Central memory CD8-positive, alpha-beta T cell (primary cell): ENCODE results near the gene C6orf52.
"Not testable (repeated sequence)": the region's sequence is repeated elsewhere in the genome, so short reads cannot be mapped to it uniquely, and the experiment has no call there.

Experiments
- ATAC-seq: fragments of 150-1000 bp; cut with Tn5 transposase; replicated peaks from 2 replicates; pipeline ENCODE4 v1.10.0; 2022; ENCODE audit warnings: mild to moderate bottlenecking, moderate FRiP score, moderate number of reproducible peaks; ENCODE audit not compliant: poor library complexity, severe bottlenecking; ENCODE audit errors: extremely low read depth
- DNase-seq, 2 donors: peaks; one replicate each; pipeline ENCODE4 v3.0.0; 2021; ENCODE audit warnings: low spot score in 2 of 2
- H3K27ac Mint-ChIP-seq: one replicate; pipeline ENCODE4 v1.8.0; 2022; ENCODE audit warnings: low read depth, mild to moderate bottlenecking, moderate library complexity, mixed read lengths
- H3K27me3 Mint-ChIP-seq: one replicate; pipeline ENCODE4 v1.8.0; 2022; ENCODE audit warnings: mixed read lengths
- H3K36me3 Mint-ChIP-seq: one replicate; pipeline ENCODE4 v1.8.0; 2022; ENCODE audit warnings: mild to moderate bottlenecking, moderate library complexity, mixed read lengths; ENCODE audit not compliant: insufficient read depth
- H3K4me1 Mint-ChIP-seq: one replicate; pipeline ENCODE4 v1.8.0; 2022; ENCODE audit warnings: mixed read lengths
- H3K4me3 Mint-ChIP-seq: one replicate; pipeline ENCODE4 v1.8.0; 2022; ENCODE audit warnings: mild to moderate bottlenecking, moderate library complexity, mixed read lengths
- H3K9me3 Mint-ChIP-seq: one replicate; pipeline ENCODE4 v1.8.0; 2022; ENCODE audit warnings: mixed read lengths

C6orf52 gene

DNA sequence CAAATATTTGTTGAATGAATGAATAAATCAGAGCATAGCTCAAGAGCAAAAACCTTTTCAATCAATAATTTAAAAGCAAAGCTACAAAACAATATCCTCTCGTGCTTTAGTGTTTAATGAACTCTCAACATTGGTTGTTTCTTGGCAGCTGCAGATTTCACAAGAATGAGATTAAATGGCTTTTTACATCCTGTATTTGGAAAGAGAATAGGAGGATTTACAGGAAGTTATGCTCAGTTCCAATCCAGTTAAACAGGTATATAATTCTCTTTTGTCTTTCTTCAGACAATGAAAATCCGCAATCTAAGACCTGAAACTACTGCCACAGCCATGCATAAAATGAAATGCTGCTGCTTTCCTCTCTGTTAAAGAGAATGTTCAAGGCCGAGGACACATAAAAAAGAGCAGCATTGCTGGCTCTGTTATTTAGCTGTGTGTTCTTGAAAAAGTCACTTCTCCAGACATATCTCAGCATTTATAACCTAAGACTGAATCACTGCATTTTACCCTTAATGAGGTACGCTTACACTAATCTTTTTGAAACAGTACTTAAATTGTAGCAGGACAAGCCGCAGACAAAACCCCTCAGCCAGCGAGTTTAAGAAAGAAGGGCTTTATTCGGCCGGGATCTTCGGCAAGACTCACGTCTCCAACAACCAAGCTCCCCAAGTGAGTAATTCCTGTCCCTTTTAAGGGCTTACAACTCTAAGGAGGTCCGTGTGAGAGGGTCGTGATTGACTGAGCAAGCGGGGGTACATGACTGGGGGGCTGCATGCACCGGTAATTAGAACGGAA lies 3.6 kb downstream of the C6orf52 start:
- DNase-seq (no peak), ATAC-seq (no peak)
- Mint-ChIP-seq H3K36me3 (peaks cover 13% of the 10 kb centered on the region), H3K27ac (no peak overlapping the region), H3K9me3 (no peaks in the 10 kb centered on the region), H3K4me1 (peaks cover 18% of the 10 kb centered on the region), H3K27me3 (peaks cover 11% of the 10 kb centered on the region), H3K4me3 (no peak overlapping the region)

DNA sequence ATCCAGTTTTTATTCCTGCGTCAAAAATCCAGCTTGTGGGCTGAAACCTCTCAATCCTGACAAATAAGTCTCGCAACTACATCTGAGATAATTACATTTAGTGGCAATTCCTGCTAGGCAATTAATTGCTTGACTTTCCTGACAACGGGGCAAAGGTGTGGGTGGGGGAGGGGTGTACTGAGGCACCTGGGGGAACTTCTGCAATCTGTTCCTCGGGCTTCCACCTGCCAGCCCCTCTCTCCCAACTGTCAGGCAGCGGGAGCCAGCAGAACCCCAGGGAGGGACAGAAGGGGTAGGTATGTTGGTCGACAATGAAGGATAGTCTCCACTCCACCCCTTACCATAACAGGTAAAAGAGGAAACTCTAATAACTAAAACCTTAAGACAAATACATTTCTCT lies 6.8 kb downstream of the C6orf52 start:
- no peaks in the 10 kb centered on the region for H3K9me3 Mint-ChIP-seq
- H3K4me3 Mint-ChIP-seq, result no peak overlapping the region
- peaks cover 28% of the 10 kb centered on the region for H3K27me3 Mint-ChIP-seq
- no peak overlapping the region for H3K27ac Mint-ChIP-seq
- ATAC-seq, result no peak
- no peaks in the 10 kb centered on the region for H3K36me3 Mint-ChIP-seq
- DNase-seq, result no peak
- peaks cover 6% of the 10 kb centered on the region for H3K4me1 Mint-ChIP-seq

DNA sequence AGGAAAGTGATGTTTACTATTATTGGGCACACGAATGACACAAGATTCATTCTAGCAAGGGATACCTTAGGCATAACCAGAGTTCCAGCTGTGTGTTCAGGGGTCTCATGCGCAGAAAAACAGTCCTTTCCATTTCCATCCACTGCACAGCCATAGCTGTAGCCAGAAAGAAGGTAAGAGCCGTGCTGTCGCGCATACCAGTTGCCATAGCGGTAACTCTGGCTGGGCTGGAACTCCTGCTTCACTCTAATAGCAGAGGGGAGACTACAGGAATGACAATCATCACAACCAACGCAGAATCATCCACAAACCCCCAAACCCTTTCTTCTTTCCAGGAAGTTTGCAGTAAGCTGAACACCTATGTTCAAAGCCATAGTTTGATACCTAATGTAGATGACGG lies 7.5 kb downstream of the C6orf52 start:
- DNase-seq, result no peak
- no peaks in the 10 kb centered on the region for H3K9me3 Mint-ChIP-seq
- H3K4me1 Mint-ChIP-seq, result peaks cover 6% of the 10 kb centered on the region
- H3K4me3 Mint-ChIP-seq, result no peak overlapping the region
- no peak for ATAC-seq
- no peaks in the 10 kb centered on the region for H3K36me3 Mint-ChIP-seq
- peaks cover 28% of the 10 kb centered on the region for H3K27me3 Mint-ChIP-seq
- no peak overlapping the region for H3K27ac Mint-ChIP-seq

DNA sequence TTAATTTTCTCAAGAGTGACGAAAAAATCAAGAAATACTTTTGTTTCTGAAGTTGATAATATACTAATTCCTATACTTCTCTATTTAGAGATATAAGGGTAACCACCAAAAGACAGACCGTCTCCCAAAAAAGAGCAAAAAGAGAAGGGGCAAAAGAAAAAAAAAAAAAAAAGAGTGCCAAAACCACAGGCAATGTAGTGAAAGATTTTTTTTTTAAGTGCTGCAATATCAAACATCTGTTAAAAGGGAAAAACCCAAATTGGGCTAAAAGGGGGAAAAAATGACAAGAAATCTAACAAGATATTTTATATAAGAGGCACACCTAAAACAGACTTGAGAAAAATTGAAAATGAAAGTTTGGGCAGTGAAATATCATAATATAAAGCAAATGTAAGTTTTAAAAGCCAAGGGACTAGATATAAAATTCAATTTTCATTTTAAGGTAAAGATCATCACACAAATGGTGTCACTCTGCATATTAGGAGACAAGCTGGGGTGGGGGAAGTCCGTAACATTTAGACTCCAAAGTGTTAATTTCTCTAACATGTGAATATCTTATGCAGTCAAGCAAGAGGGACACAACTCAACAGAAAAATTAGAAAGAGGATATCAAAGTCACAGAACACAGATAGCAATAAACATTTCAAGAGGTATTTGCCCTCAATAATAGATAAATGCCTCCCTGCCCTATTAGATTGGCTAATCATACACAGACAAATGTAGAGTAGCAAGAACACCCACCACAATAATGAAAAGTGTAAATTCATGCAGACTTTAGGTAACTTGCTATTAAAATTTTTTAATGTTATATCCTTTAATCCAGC lies 9.1 kb downstream of the C6orf52 start:
- Mint-ChIP-seq H3K27ac (no peak overlapping the region), H3K4me3 (no peak overlapping the region), H3K9me3 (no peaks in the 10 kb centered on the region), H3K27me3 (peaks cover 28% of the 10 kb centered on the region), H3K4me1 (peaks cover 6% of the 10 kb centered on the region), H3K36me3 (no peaks in the 10 kb centered on the region)
- ATAC-seq (no peak), DNase-seq (no peak)

DNA sequence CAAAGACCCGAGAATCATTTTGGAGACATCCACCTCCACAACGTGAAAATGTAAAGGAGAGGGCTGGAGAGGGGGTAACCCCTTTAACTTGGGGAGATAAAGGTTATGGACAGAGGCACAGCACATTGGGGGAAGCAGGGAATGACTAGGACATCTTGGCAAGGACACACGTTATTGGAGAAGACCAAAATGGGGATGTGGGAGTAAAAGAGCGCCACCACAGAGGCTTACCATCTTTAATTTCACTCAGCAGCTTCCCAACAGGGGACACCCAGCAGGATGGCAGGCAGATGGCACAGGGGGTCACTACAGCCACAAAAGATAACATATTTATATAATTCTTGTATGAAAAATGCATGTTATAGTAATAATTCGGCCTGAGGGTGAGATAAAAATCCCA lies 9.8 kb downstream of the C6orf52 start:
- Mint-ChIP-seq H3K4me3 (no peak overlapping the region), H3K27ac (no peak overlapping the region)

DNA sequence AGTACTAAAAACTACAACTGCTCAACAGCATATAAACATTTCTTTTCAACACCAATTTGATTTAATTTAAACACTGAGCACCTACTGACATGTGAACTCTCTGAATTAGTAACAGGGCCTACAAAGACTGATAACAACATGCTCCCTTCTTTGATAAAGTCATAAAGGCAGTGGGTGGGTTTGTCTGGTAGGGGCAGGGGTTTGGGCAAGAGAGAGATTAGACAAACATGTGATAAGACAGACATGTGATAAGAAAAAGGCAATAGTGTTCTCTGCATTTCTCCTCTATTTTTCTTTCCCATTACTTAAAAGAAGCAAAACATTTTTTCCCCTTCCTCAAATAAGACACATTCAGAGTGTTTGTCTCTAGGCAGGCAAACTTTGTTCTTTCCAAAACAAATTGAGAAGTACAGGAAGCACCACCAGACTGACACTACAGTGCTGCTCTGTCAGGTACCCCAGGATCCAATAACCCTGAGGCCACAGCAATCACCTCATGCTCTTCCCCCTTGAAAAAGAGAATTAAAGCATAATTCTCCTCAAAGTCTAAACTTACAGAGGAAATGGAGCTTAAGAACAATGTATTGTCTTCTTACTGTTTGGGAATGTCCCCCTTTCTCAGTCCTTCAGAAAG lies 11.9 kb downstream of the C6orf52 start:
- DNase-seq, result no peak
- H3K27ac Mint-ChIP-seq, result no peak overlapping the region

More for the DNA sequence above, 9.8 kb downstream of the C6orf52 start:
- H3K36me3 Mint-ChIP-seq, result no peaks in the 10 kb centered on the region
- DNase-seq, result no peak
- peaks cover 28% of the 10 kb centered on the region for H3K27me3 Mint-ChIP-seq
- H3K4me1 Mint-ChIP-seq, result peaks cover 6% of the 10 kb centered on the region
- ATAC-seq, result no peak
- H3K9me3 Mint-ChIP-seq, result no peaks in the 10 kb centered on the region

DNA sequence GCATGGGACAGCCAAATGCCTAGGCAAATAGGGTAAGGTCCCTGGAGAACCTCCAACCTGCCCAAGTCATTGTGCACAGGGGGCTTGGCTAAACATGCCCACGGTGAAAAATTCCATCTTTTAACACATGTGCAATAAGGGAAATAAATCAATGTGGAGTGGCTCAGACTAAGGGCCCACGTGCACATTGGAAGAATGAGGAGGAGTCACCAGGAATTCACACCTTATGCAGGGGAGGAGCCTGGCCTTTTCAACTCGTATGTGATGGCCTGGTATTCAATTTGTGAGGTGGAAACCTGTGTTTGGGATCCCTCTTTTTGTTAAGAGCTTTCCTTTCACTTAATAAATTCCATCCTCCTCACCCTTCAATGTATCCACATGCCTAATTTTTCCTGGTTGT lies 12.6 kb downstream of the C6orf52 start:
- DNase-seq, result no peak
- ATAC-seq, result no peak

More for the DNA sequence above, 11.9 kb downstream of the C6orf52 start:
- ATAC-seq, result no peak
- peaks cover 6% of the 10 kb centered on the region for H3K4me1 Mint-ChIP-seq
- H3K4me3 Mint-ChIP-seq, result no peak overlapping the region
- H3K9me3 Mint-ChIP-seq, result no peaks in the 10 kb centered on the region
- H3K27me3 Mint-ChIP-seq, result peaks cover 20% of the 10 kb centered on the region
- no peaks in the 10 kb centered on the region for H3K36me3 Mint-ChIP-seq

DNA sequence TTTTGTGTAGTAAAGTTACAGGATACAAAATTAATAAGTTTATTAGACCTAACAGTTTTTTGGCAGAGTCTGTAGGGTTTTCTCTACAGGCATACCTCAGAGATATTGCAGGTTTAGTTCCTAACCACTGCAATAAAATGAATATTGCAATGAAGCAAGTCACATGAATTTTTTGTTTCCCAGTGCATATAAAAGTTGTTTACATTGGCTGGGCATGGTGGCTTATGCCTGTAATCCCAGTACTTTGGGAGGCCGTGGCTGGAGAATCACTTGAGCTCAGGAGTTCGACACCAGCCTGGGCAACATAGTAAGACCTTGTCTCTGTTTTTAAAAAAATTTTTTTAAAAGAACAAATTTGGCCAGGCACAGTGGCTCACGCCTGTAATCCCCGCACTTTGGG lies 16.0 kb downstream of the C6orf52 start:
- ATAC-seq, result no peak
- H3K4me1 Mint-ChIP-seq, result no peaks in the 10 kb centered on the region
- H3K9me3 Mint-ChIP-seq, result no peaks in the 10 kb centered on the region
- no peak overlapping the region for H3K27ac Mint-ChIP-seq
- H3K4me3 Mint-ChIP-seq, result no peak overlapping the region
- peaks cover 22% of the 10 kb centered on the region for H3K27me3 Mint-ChIP-seq
- no peaks in the 10 kb centered on the region for H3K36me3 Mint-ChIP-seq
- DNase-seq, result no peak

More for the DNA sequence above, 12.6 kb downstream of the C6orf52 start:
- Mint-ChIP-seq H3K27ac (no peak overlapping the region), H3K4me1 (peaks cover 6% of the 10 kb centered on the region), H3K9me3 (no peaks in the 10 kb centered on the region), H3K36me3 (no peaks in the 10 kb centered on the region), H3K27me3 (peaks cover 22% of the 10 kb centered on the region), H3K4me3 (no peak overlapping the region)

DNA sequence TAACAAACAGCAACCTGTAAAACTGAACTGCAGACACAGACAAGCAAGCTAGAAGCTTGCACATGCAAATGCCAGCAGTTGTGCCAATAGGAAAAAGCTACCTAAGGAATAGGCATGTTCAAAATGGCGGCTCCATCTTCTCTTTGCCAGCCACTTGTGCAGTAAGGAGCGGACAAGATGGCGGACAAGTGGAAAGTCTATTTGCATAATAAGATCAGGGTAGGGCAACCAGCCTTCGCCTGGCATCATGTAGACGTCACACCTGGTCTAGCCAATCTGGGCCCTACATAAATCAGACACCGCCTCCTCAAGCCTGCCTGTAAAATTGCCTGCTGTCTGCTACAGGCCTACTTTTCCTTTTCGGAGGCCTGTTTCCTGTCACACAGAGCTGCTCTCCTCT lies 18.0 kb downstream of the C6orf52 start:
- ATAC-seq, result no peak
- Mint-ChIP-seq H3K36me3 (no peaks in the 10 kb centered on the region), H3K4me3 (no peak overlapping the region), H3K27ac (no peak overlapping the region), H3K9me3 (no peaks in the 10 kb centered on the region), H3K27me3 (peaks cover 29% of the 10 kb centered on the region), H3K4me1 (no peaks in the 10 kb centered on the region)
- DNase-seq, result no peak

DNA sequence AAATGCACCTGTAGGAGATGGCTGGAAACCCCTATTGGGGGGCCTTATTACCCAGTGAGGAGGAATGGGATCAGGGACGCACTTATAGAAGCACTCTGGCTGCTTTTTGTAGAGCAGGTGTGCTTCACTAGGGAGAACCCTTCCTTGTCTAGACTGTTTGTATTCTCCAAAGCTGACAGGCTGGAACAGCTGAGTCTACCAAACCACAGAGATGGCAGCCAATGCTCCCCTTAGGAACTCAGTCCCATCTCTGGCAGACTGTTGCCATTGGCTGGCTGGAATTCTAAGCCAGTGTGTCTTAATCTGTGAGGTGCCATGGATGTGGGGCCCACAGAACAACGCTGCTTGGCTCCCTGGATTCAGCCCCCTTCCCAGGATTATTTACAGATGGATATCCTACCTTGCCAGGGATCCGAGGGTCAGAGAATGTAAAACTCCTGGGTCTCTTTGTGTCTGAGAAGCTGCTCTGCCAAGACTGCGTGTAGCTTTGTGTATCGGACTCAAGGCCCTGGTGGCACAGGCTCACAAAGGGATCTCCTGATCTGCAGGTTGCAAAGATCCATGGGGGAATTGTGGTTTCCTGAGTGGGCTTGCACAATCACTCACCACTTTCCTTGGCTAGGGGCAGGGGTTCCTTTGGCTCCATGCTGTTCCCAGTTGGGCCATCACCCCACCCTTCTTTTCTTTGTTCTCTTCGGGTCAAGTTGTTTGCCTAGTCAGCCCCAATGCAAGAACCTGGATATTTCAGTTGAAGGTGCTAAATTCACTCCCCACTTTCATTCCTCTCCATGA lies 26.1 kb downstream of the C6orf52 start:
- H3K9me3 Mint-ChIP-seq, result no peaks in the 10 kb centered on the region
- H3K4me3 Mint-ChIP-seq, result no peak overlapping the region
- peaks cover 71% of the 10 kb centered on the region for H3K27me3 Mint-ChIP-seq
- no peak for DNase-seq
- H3K27ac Mint-ChIP-seq, result no peak overlapping the region
- no peaks in the 10 kb centered on the region for H3K4me1 Mint-ChIP-seq
- ATAC-seq, result no peak
- H3K36me3 Mint-ChIP-seq, result no peaks in the 10 kb centered on the region

DNA sequence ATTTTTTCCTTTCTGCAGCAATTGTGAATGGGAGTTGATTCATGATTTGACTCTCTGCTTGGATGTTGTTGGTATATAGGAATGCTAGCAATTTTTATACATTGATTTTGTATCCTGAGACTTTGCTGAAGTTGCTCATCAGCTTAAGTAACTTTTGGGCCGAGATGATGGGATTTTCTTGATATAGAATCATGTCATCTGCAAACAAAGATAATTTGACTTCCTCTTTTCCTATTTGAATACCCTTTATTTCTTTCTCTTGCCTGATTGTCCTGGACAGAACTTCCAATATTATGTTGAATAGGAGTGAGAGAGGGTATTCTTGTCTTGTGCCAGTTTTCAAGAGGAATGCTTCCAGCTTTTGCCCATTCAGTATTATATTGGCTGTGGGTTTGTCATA lies 28.8 kb downstream of the C6orf52 start:
- peaks cover 56% of the 10 kb centered on the region for H3K27me3 Mint-ChIP-seq
- ATAC-seq, H3K36me3 Mint-ChIP-seq, DNase-seq, H3K4me3 Mint-ChIP-seq, H3K4me1 Mint-ChIP-seq, H3K9me3 Mint-ChIP-seq, H3K27ac Mint-ChIP-seq: not testable (repeated sequence)

DNA sequence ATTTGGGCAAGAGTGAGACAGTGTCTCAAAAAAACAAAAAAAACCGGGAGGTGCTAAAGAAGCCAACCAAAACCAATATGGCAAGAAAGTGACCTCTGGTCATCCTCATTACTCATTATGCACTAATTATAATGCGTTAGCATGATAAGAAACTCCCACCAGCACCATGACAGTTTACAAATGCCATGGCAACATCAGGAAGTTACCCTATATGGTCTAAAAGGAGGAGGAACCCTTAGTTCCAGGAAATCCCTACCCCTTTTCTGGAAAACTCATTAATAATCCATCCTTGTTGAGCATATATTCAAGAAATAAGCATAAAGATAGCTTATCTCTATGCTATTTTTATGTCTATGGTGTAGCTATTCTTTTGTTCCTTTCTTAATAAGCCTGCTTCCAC lies 31.7 kb downstream of the C6orf52 start:
- Mint-ChIP-seq H3K4me1 (no peaks in the 10 kb centered on the region), H3K27ac (no peak overlapping the region), H3K9me3 (no peaks in the 10 kb centered on the region), H3K27me3 (peaks cover 45% of the 10 kb centered on the region), H3K4me3 (no peak overlapping the region), H3K36me3 (no peaks in the 10 kb centered on the region)
- DNase-seq (no peak), ATAC-seq (no peak)
